IMR-90 (cell line): ENCODE results near the gene MED26. TPM values are rescaled to one million over a fixed set of nuclear protein-coding genes. Genes with fewer than 3 reads are reported as not detected.

Experiments
- ATAC-seq: fragments of 200-7000 bp; cut with Tn5 transposase; 2 replicates; pipeline ENCODE4 v1.9.1; 2020; ENCODE audit warnings: low read depth, mild to moderate bottlenecking, moderate library complexity
- BruUV-seq: library from RNA; stranded (reverse); fragments of 400-500 nt; replicated peaks from 2 replicates; lab custom pipeline; 2021; lab: Mats Ljungman, UMichigan
- CTCF ChIA-PET: fragments of 300-600 bp; formaldehyde crosslinking; extraction: SDS; loops from one replicate; lab custom pipeline; 2021; ENCODE audit warnings: antibody characterized with exemption; lab: Yijun Ruan, JAX
- POLR2A ChIA-PET: fragments of 300-600 bp; sonication (Branson Sonifier 250); formaldehyde crosslinking; loops from one replicate; lab custom pipeline; 2022; ENCODE audit warnings: antibody characterized with exemption; ENCODE audit not compliant: unreplicated experiment; lab: Charles Lee
- DNase-seq: peaks from one replicate; pipeline ENCODE4 v3.0.0; 2013
- H2AFZ ChIP-seq: replicated peaks from 2 replicates; pipeline ENCODE3; 2013; ENCODE audit warnings: low read length, mild to moderate bottlenecking; ENCODE audit not compliant: poor library complexity
- H2AK5ac ChIP-seq: 2 replicates; pipeline ENCODE4 v1.6.1; 2013; ENCODE audit warnings: low read depth, low read length, inconsistent platforms
- H2AK9ac ChIP-seq: replicated peaks from 2 replicates; pipeline ENCODE3; 2013; ENCODE audit warnings: mild to moderate bottlenecking, low read depth, low read length, moderate library complexity; ENCODE audit not compliant: poor library complexity
- H2BK120ac ChIP-seq: 2 replicates; pipeline ENCODE4 v1.6.1; 2013; ENCODE audit warnings: low read depth, low read length, inconsistent platforms
- H2BK15ac ChIP-seq: 3 replicates; pipeline ENCODE4 v1.6.1; 2013; ENCODE audit warnings: low read depth, low read length, inconsistent platforms
- H2BK20ac ChIP-seq: 2 replicates; pipeline ENCODE4 v1.6.1; 2013; ENCODE audit warnings: low read depth, mild to moderate bottlenecking, inconsistent platforms, low read length, moderate library complexity
- H2BK5ac ChIP-seq: 2 replicates; pipeline ENCODE4 v1.6.1; 2013; ENCODE audit warnings: mild to moderate bottlenecking, low read depth, low read length, inconsistent platforms; ENCODE audit not compliant: poor library complexity, severe bottlenecking
- H3K14ac ChIP-seq: replicated peaks from 2 replicates; pipeline ENCODE4 v1.6.1; 2013; ENCODE audit warnings: low read depth, low read length, inconsistent platforms
- H3K18ac ChIP-seq: 2 replicates; pipeline ENCODE4 v1.6.1; 2013; ENCODE audit warnings: low read depth, low read length, control low read depth
- H3K23ac ChIP-seq: 2 replicates; pipeline ENCODE4 v1.6.1; 2013; ENCODE audit warnings: low read depth, low read length, inconsistent platforms
- H3K27ac ChIP-seq: 2 replicates; pipeline ENCODE4 v1.5.1; 2013; ENCODE audit warnings: mild to moderate bottlenecking, control low read depth, low read length; ENCODE audit not compliant: insufficient read depth
- H3K27me3 ChIP-seq: 2 replicates; pipeline ENCODE4 v1.6.1; 2013; ENCODE audit warnings: low read length; ENCODE audit not compliant: control insufficient read depth, insufficient read depth
- H3K36me3 ChIP-seq: 2 replicates; pipeline ENCODE4 v1.6.1; 2013; ENCODE audit warnings: low read length, mixed read lengths; ENCODE audit not compliant: control insufficient read depth, insufficient read depth
- H3K4ac ChIP-seq: 2 replicates; pipeline ENCODE4 v1.6.1; 2013; ENCODE audit warnings: low read depth, low read length, inconsistent platforms
- H3K4me1 ChIP-seq: 2 replicates; pipeline ENCODE4 v1.6.1; 2013; ENCODE audit warnings: low read length, mixed read lengths; ENCODE audit not compliant: control insufficient read depth, insufficient read depth
- H3K4me2 ChIP-seq: 2 replicates; pipeline ENCODE4 v1.6.1; 2013; ENCODE audit warnings: low read depth, mild to moderate bottlenecking, control low read depth, low read length, moderate library complexity
- H3K4me3 ChIP-seq: 2 replicates; pipeline ENCODE4 v1.5.1; 2013; ENCODE audit warnings: low read depth, mild to moderate bottlenecking, control low read depth, low read length, moderate library complexity; ENCODE audit not compliant: insufficient read depth
- H3K56ac ChIP-seq: 2 replicates; pipeline ENCODE4 v1.6.1; 2013; ENCODE audit warnings: low read length, inconsistent platforms; ENCODE audit not compliant: insufficient read depth; ENCODE audit errors: extremely low read depth
- H3K79me1 ChIP-seq, 2 experiments: 2 replicates each; pipeline ENCODE4 v1.6.1; 2013; ENCODE audit warnings: low read length in 2 of 2, inconsistent platforms in 1 of 2, low read depth in 1 of 2
- H3K9ac ChIP-seq: 2 replicates; pipeline ENCODE4 v1.6.1; 2013; ENCODE audit warnings: low read depth, low read length, control low read depth
- H3K9me1 ChIP-seq: 2 replicates; pipeline ENCODE4 v1.6.1; 2013; ENCODE audit warnings: low read length, inconsistent platforms; ENCODE audit not compliant: insufficient read depth
- H3K9me3 ChIP-seq: 2 replicates; pipeline ENCODE4 v1.6.1; 2013; ENCODE audit warnings: low read length; ENCODE audit not compliant: control insufficient read depth, insufficient read depth
- H4K20me1 ChIP-seq: 2 replicates; pipeline ENCODE4 v1.6.1; 2013; ENCODE audit warnings: low read length, inconsistent platforms; ENCODE audit not compliant: insufficient read depth
- H4K5ac ChIP-seq: 2 replicates; pipeline ENCODE4 v1.6.1; 2013; ENCODE audit warnings: mild to moderate bottlenecking, low read depth, low read length, control low read depth
- H4K8ac ChIP-seq, 2 experiments: 2 replicates each; pipeline ENCODE4 v1.6.1; 2013; ENCODE audit warnings: low read depth in 2 of 2, low read length in 2 of 2, control low read depth in 1 of 2, inconsistent platforms in 1 of 2
- H4K91ac ChIP-seq: 2 replicates; pipeline ENCODE4 v1.6.1; 2013; ENCODE audit warnings: low read depth, low read length, inconsistent platforms; ENCODE audit not compliant: insufficient read depth
- CHD1 ChIP-seq: IDR thresholded peaks from 2 replicates; pipeline ENCODE4 v1.6.1; 2012; ENCODE audit warnings: low read depth, low read length, improper control_type of control experiment
- MXI1 ChIP-seq: IDR thresholded peaks from 2 replicates; pipeline ENCODE4 v1.6.1; 2012; ENCODE audit warnings: low read depth, mild to moderate bottlenecking, low read length, moderate library complexity, borderline replicate concordance
- NFE2L2 ChIP-seq: fragments of 150-350 bp; IDR thresholded peaks from 2 replicates; pipeline ENCODE4 v1.6.1; 2016; ENCODE audit warnings: low read depth, mild to moderate bottlenecking, low read length
- WGBS, 2 experiments: methylation state at CpG; one replicate each; pipeline versions ENCODE4 v1.1.5 to v1.1.7; 2013; ENCODE audit warnings: missing lambda C conversion rate in 2 of 2; ENCODE audit not compliant: insufficient read length in 1 of 2; ENCODE audit errors: extremely low coverage in 2 of 2; 5-methylcytosine and 5-hydroxymethylcytosine counted together
- dilution Hi-C: fragments of 300-500 bp; cut with HindIII; formaldehyde crosslinking; loops from one replicate; pipeline ENCODE4 v1.14.3; 2018; ENCODE audit warnings: low sequenced_read_pairs; ENCODE audit not compliant: unreplicated experiment
- in situ Hi-C: fragments of 300-500 bp; cut with MboI; formaldehyde crosslinking; loops from 3 replicates; pipeline ENCODE4 v1.14.3; 2019; ENCODE audit warnings: low sequenced_read_pairs, inconsistent platforms, mixed read lengths
- intact Hi-C: fragments of 100-400 bp; cut with micrococcal nuclease; formaldehyde crosslinking; loops from 2 replicates; pipeline ENCODE4 v1.10.0; 2022
- polyA plus RNA-seq, 3 experiments: library from polyadenylated mRNA; depleted of rRNA; stranded (reverse); fragments of >200 nt; gene quantifications; 2 replicates each; pipeline ENCODE4 v1.2.3, GENCODE V29; 2012; ENCODE audit warnings: low replicate concordance in 1 of 3
- total RNA-seq: library from RNA; depleted of rRNA; stranded (reverse); fragments of >200 nt; gene quantifications from 2 replicates; pipeline ENCODE4 v1.2.3, GENCODE V29; 2012

The MED26 gene
- total and polyA plus RNA-seq, 2 of the 4 experiments (the other 2 are of a cell fraction): 2.0 to 4.0 TPM

DNA sequence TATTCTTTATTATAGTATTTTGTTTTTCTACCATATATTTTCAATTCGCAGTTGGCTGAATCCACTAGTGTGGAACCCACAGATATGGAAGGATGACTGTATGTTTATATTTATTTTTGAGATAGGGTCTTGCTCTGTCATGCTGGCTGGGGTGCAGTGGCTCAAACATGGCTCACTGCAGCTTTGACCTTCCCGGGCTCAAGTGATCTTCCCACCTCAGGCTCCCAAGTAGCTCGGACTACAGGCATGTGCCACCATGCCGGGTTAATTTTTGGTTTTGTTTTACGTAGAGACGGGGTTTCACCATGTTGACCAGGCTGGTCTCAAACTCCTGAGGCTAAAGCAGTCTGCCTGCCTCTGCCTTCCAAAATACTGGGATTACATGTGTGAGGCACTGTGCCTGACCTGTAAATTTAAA is 65.4 kb downstream of the MED26 start:
- DNase-seq (no peak), ATAC-seq (no peak)
- no peak overlapping the region for H2BK5ac ChIP-seq
- no peak overlapping the region for H3K18ac ChIP-seq
- in situ Hi-C loops: no loop called here
- no peak overlapping the region for H3K27ac ChIP-seq
- CTCF ChIA-PET: no interaction called here
- dilution Hi-C loops: no loop called here
- no peak overlapping the region for H3K23ac ChIP-seq
- H3K14ac ChIP-seq: no peak overlapping the region
- peaks cover 52% of the 10 kb centered on the region for H3K36me3 ChIP-seq
- H3K27me3 ChIP-seq: no peaks in the 10 kb centered on the region
- H3K9ac ChIP-seq: no peak overlapping the region
- no peak overlapping the region for H3K56ac ChIP-seq
- BruUV-seq: no TSS peak
- H2AK5ac ChIP-seq: no peak overlapping the region
- peaks cover 11 to 44% of the 10 kb centered on the region in 2 experiments for H3K79me1 ChIP-seq
- H3K4me2 ChIP-seq: no peak overlapping the region
- no peak overlapping the region for H4K8ac ChIP-seq
- no peak overlapping the region for H4K91ac ChIP-seq
- no peak overlapping the region for H2BK15ac ChIP-seq
- H3K4ac ChIP-seq: no peak overlapping the region
- POLR2A ChIA-PET: no interaction called here
- H3K9me3 ChIP-seq: no peaks in the 10 kb centered on the region
- no peaks in the 10 kb centered on the region for H3K4me1 ChIP-seq
- no peak overlapping the region for H2BK120ac ChIP-seq
- no peak overlapping the region for H4K5ac ChIP-seq
- no peak overlapping the region for H3K4me3 ChIP-seq
- H3K9me1 ChIP-seq: peaks cover under 1% of the 10 kb centered on the region
- TF ChIP-seq MXI1 (no peak), CHD1 (no peak), NFE2L2 (no peak)
- H2AFZ ChIP-seq: no peak overlapping the region
- no peak overlapping the region for H2AK9ac ChIP-seq
- intact Hi-C loops: no loop called here
- WGBS, 2 experiments: 84% methylated on average over 3 of the region's 6 CpGs; no CpG with 5 or more reads in 1 of the 2 experiments
- no peak overlapping the region for H2BK20ac ChIP-seq
- H4K20me1 ChIP-seq: peaks cover 4% of the 10 kb centered on the region; the same call in 1 of the 2 replicates
